HepG2 (cell line): ENCODE data around the gene PRCD. TPM values are rescaled to one million over a fixed set of nuclear protein-coding genes. Genes with fewer than 3 reads are reported as not detected.
A peak's percentile ranks its signal among the peaks of the same experiment; 100 is the strongest.

Source experiments
- AGO1 ChIP-seq: fragments of 200-400 bp; formaldehyde crosslinking; IDR thresholded peaks from 2 replicates; pipeline ENCODE4 v1.6.1; 2017; ENCODE audit warnings: mild to moderate bottlenecking, low read depth, low read length, moderate library complexity; ENCODE audit not compliant: poor library complexity, severe bottlenecking
- CAMTA2 ChIP-seq: sonication (generic); formaldehyde crosslinking; IDR thresholded peaks from 2 replicates; pipeline ENCODE4 v1.4.0; 2020; ENCODE audit warnings: mild to moderate bottlenecking, missing genetic modification reagents, borderline replicate concordance
- CBX2 ChIP-seq, 2 experiments: fragments of 200-600 bp in 1 of 2; sonication (generic); formaldehyde crosslinking in 1 of 2; IDR thresholded peaks; 2 replicates each; pipeline versions ENCODE4 v1.7.0 to v1.8.1; 2018 to 2022; ENCODE audit warnings: low read depth in 2 of 2, low read length in 1 of 2, mild to moderate bottlenecking in 1 of 2, missing genetic modification reagents in 1 of 2
- EP300 ChIP-seq, 3 experiments: sonication (generic) in 1 of 3; formaldehyde crosslinking in 1 of 3; IDR thresholded peaks; 2 replicates each; pipeline versions ENCODE4 v1.5.1 to v1.6.1; 2011 to 2020; ENCODE audit warnings: low read depth in 2 of 3, low read length in 2 of 3, borderline replicate concordance in 1 of 3, improper control_type of control experiment in 1 of 3, mild to moderate bottlenecking in 1 of 3, missing genetic modification reagents in 1 of 3, moderate library complexity in 1 of 3
- FOXK2 ChIP-seq: fragments of 450-650 bp; IDR thresholded peaks from 2 replicates; pipeline ENCODE4 v1.6.1; 2016
- HOXA7 ChIP-seq: sonication (generic); formaldehyde crosslinking; IDR thresholded peaks from 2 replicates; pipeline ENCODE4 v1.8.1; 2022; ENCODE audit warnings: mild to moderate bottlenecking, missing genetic modification reagents, moderate library complexity
- RFX1 ChIP-seq: fragments of 450-650 bp; IDR thresholded peaks from 2 replicates; pipeline ENCODE4 v1.6.1; 2017
- SPEN ChIP-seq: sonication (generic); formaldehyde crosslinking; IDR thresholded peaks from 2 replicates; pipeline ENCODE4 v1.5.1; 2020; ENCODE audit warnings: low read depth, mild to moderate bottlenecking, missing genetic modification reagents
- TEAD3 ChIP-seq: optimal IDR thresholded peaks from 2 replicates; pipeline ENCODE3; 2016; ENCODE audit warnings: borderline replicate concordance
- U2AF1 ChIP-seq: fragments of 200-400 bp; formaldehyde crosslinking; optimal IDR thresholded peaks from 2 replicates; pipeline ENCODE3; 2017; ENCODE audit warnings: mild to moderate bottlenecking, low read depth, low read length
- ZFP36L1 ChIP-seq: sonication (generic); formaldehyde crosslinking; IDR thresholded peaks from 2 replicates; pipeline ENCODE4 v1.8.0; 2022; ENCODE audit warnings: mild to moderate bottlenecking, missing genetic modification reagents, moderate library complexity
- ZNF205 ChIP-seq: IDR thresholded peaks from 2 replicates; pipeline ENCODE4 v1.6.1; 2018; ENCODE audit warnings: missing biosample characterization, missing genetic modification reagents
- ZNF232 ChIP-seq: sonication (generic); formaldehyde crosslinking; IDR thresholded peaks from 2 replicates; pipeline ENCODE4 v1.4.0; 2020; ENCODE audit warnings: missing genetic modification reagents, borderline replicate concordance
- ZNF432 ChIP-seq: sonication (generic); formaldehyde crosslinking; IDR thresholded peaks from 2 replicates; pipeline ENCODE4 v1.5.0; 2020; ENCODE audit warnings: missing genetic modification reagents, mild to moderate bottlenecking, borderline replicate concordance
- ZNF547 ChIP-seq: sonication (generic); formaldehyde crosslinking; IDR thresholded peaks from 2 replicates; pipeline ENCODE4 v1.5.1; 2020; ENCODE audit warnings: mild to moderate bottlenecking, missing genetic modification reagents
- ZNF652 ChIP-seq: IDR thresholded peaks from 2 replicates; pipeline ENCODE4 v1.6.1; 2016; ENCODE audit warnings: low read depth, borderline replicate concordance
- ZNF720 ChIP-seq: sonication (generic); formaldehyde crosslinking; IDR thresholded peaks from 2 replicates; pipeline ENCODE4 v1.4.0; 2020; ENCODE audit warnings: missing genetic modification reagents
- ZNF850 ChIP-seq: sonication (generic); formaldehyde crosslinking; conservative IDR thresholded peaks from 2 replicates; pipeline ENCODE4 v1.9.0; 2021; ENCODE audit warnings: mild to moderate bottlenecking, missing genetic modification reagents
- polyA plus RNA-seq, 8 experiments: library from polyadenylated mRNA; depleted of rRNA in 3 of 8; stranded (reverse) in 7 of 8; unstranded in 1 of 8; fragments of >200 nt; fragmentation: Illumina TruSeq in 4 of 8; extraction: Trizol in 4 of 8; gene quantifications; 2 replicates each; pipeline versions ENCODE4 v1.2.1 to v1.2.3, GENCODE V29; 2011 to 2016; ENCODE audit warnings: low read depth in 4 of 8, missing spikeins in 1 of 8, mixed read lengths in 1 of 8; ENCODE audit not compliant: insufficient read depth in 1 of 8
- total RNA-seq, 5 experiments: library from RNA; depleted of rRNA; stranded (reverse); fragments of >200 nt; fragmentation: Illumina TruSeq; extraction: Trizol; gene quantifications; 2 replicates each; pipeline ENCODE4 v1.2.3, GENCODE V29; 2016; ENCODE audit warnings: low read depth in 1 of 5
- TF ChIP-seq, protein P1 (sequence below): sonication (generic); formaldehyde crosslinking; IDR thresholded peaks from 2 replicates; pipeline ENCODE4 v1.4.0; 2020; ENCODE audit warnings: missing genetic modification reagents
- TF ChIP-seq, protein P2 (sequence below): sonication (generic); formaldehyde crosslinking; IDR thresholded peaks from 2 replicates; pipeline ENCODE4 v1.5.0; 2020; ENCODE audit warnings: missing genetic modification reagents, mild to moderate bottlenecking, borderline replicate concordance
- TF ChIP-seq, protein P3 (sequence below): sonication (generic); formaldehyde crosslinking; IDR thresholded peaks from 2 replicates; pipeline ENCODE4 v1.4.0; 2020; ENCODE audit warnings: low read depth, mild to moderate bottlenecking, missing genetic modification reagents
- TF ChIP-seq, protein P4 (sequence below): sonication (generic); formaldehyde crosslinking; IDR thresholded peaks from 2 replicates; pipeline ENCODE4 v1.8.0; 2022; ENCODE audit warnings: mild to moderate bottlenecking, missing genetic modification reagents, moderate library complexity

PRCD gene
- total and polyA plus RNA-seq, 2 of the 13 experiments (the other 11 are each of a cell fraction or from before 2014, with no cell fraction given): 0.51 TPM; not detected in 1

DNA sequence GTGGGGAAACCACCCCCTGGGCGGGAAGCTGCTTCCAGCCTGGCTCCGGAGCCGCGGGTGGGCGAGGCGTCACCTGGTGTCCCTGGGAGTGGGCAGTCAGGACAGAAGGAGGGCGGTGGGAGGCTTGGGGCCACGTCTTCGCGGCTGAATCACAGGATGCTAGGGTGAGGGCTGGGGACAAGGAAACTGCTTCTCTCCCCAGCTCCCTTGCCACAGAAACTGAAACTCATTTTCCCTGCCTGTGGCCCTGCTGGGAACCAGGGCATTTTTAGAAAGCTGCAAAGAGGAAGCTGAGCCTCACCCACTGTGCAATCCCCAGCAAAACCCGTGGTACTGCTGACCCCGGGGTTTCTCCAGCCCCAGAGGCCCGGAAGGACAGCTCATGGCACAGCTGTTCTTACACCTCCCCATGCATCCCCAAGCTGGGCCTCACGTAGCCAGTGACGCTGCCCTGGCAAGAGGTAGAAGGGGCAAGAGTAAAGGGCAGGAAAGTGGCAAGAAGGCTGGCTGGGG lies 46.8 kb upstream of the PRCD start (continued):
- TF ChIP-seq, protein P1, sequence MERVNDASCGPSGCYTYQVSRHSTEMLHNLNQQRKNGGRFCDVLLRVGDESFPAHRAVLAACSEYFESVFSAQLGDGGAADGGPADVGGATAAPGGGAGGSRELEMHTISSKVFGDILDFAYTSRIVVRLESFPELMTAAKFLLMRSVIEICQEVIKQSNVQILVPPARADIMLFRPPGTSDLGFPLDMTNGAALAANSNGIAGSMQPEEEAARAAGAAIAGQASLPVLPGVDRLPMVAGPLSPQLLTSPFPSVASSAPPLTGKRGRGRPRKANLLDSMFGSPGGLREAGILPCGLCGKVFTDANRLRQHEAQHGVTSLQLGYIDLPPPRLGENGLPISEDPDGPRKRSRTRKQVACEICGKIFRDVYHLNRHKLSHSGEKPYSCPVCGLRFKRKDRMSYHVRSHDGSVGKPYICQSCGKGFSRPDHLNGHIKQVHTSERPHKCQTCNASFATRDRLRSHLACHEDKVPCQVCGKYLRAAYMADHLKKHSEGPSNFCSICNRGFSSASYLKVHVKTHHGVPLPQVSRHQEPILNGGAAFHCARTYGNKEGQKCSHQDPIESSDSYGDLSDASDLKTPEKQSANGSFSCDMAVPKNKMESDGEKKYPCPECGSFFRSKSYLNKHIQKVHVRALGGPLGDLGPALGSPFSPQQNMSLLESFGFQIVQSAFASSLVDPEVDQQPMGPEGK (CRISPR knock-in tag): no peak; the same call in 1 of the 2 replicates
- TF ChIP-seq TEAD3: no peak
- TF ChIP-seq ZNF432 (CRISPR knock-in tag): no peak
- no peak for TF ChIP-seq ZNF850 (CRISPR knock-in tag)
- TF ChIP-seq CBX2 (IDR thresholded peaks at IDR 0.05; ENCODE audit: low read depth, low read length): no peak
- no peak for TF ChIP-seq CBX2 (CRISPR knock-in tag; IDR thresholded peaks at IDR 0.05; ENCODE audit: low read depth)
- no peak for TF ChIP-seq FOXK2
- TF ChIP-seq HOXA7: no peak
- no peak for TF ChIP-seq CAMTA2 (CRISPR knock-in tag)
- TF ChIP-seq U2AF1: no peak
- TF ChIP-seq ZNF720 (CRISPR knock-in tag): no peak
- TF ChIP-seq ZFP36L1 (CRISPR knock-in tag): no peak
- no peak for TF ChIP-seq ZNF205 (CRISPR knock-in tag)
- TF ChIP-seq ZNF232 (CRISPR knock-in tag): no peak
- TF ChIP-seq SPEN (CRISPR knock-in tag): peak; percentile 15; the same call in 1 of the 2 replicates
- peak; percentile 77 for TF ChIP-seq AGO1
- no peak for TF ChIP-seq RFX1
- TF ChIP-seq, protein P2, sequence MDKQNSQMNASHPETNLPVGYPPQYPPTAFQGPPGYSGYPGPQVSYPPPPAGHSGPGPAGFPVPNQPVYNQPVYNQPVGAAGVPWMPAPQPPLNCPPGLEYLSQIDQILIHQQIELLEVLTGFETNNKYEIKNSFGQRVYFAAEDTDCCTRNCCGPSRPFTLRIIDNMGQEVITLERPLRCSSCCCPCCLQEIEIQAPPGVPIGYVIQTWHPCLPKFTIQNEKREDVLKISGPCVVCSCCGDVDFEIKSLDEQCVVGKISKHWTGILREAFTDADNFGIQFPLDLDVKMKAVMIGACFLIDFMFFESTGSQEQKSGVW: no peak
- TF ChIP-seq ZNF652 (CRISPR knock-in tag): no peak
- TF ChIP-seq EP300 (IDR thresholded peaks at IDR 0.05; ENCODE audit: low read depth in 2 of 2, low read length in 2 of 2): no peak
- peak; percentile 13; the same call in 1 of the 2 replicates for TF ChIP-seq EP300 (CRISPR knock-in tag; IDR thresholded peaks at IDR 0.05; ENCODE audit: borderline replicate concordance)
- TF ChIP-seq, protein P3, sequence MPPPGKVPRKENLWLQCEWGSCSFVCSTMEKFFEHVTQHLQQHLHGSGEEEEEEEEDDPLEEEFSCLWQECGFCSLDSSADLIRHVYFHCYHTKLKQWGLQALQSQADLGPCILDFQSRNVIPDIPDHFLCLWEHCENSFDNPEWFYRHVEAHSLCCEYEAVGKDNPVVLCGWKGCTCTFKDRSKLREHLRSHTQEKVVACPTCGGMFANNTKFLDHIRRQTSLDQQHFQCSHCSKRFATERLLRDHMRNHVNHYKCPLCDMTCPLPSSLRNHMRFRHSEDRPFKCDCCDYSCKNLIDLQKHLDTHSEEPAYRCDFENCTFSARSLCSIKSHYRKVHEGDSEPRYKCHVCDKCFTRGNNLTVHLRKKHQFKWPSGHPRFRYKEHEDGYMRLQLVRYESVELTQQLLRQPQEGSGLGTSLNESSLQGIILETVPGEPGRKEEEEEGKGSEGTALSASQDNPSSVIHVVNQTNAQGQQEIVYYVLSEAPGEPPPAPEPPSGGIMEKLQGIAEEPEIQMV (CRISPR knock-in tag): no peak
- TF ChIP-seq ZNF547 (CRISPR knock-in tag): no peak; the same call in 1 of the 2 replicates
- TF ChIP-seq, protein P4, sequence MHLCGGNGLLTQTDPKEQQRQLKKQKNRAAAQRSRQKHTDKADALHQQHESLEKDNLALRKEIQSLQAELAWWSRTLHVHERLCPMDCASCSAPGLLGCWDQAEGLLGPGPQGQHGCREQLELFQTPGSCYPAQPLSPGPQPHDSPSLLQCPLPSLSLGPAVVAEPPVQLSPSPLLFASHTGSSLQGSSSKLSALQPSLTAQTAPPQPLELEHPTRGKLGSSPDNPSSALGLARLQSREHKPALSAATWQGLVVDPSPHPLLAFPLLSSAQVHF (CRISPR knock-in tag): no peak
